AG04449 (cell line): ENCODE results near the gene SERPINA4.

Experiments used
- CTCF ChIA-PET: fragments of 350-600 bp; formaldehyde crosslinking; extraction: SDS; loops from one replicate; lab custom pipeline; 2021; ENCODE audit warnings: antibody characterized with exemption; lab: Yijun Ruan, JAX
- POLR2A ChIA-PET: fragments of 400-600, 350-600 bp; formaldehyde crosslinking; extraction: SDS; loops from one replicate; lab custom pipeline; 2020; ENCODE audit warnings: antibody characterized with exemption, inconsistent platforms; lab: Yijun Ruan, JAX
- DNase-seq: peaks from one replicate; pipeline ENCODE4 v3.0.0-alpha.2; 2010; ENCODE audit warnings: low read depth, low spot score
- H3K4me3 ChIP-seq: 2 replicates; pipeline ENCODE4 v1.5.1; 2011; ENCODE audit warnings: low read depth, mild to moderate bottlenecking, control low read depth, low read length
- CTCF ChIP-seq: IDR thresholded peaks from one replicate; pipeline ENCODE4 v1.5.1; 2011; ENCODE audit warnings: mild to moderate bottlenecking, moderate library complexity, low read length, control low read depth, inconsistent platforms; ENCODE audit not compliant: insufficient read depth; ENCODE audit errors: missing control alignments

SERPINA4 gene

GRCh38 chr14:94541234-94541975, 19.8 kb upstream of the SERPINA4 start:
- ChIA-PET POLR2A (interaction anchor here (1.1 kb wide), 1 partner anchor 61 kb away, joined by 4 read pairs; no protein-coding TSS in a partner anchor), CTCF (interaction anchor here (0.7 to 11.6 kb wide), 9 partner anchors 10 to 891 kb away, joined by 3 to 111 read pairs (median 4); no protein-coding TSS in a partner anchor)
- no peak for DNase-seq
- no peak for TF ChIP-seq CTCF
- no peak overlapping the region for H3K4me3 ChIP-seq

GRCh38 chr14:94542111-94542810, 19.0 kb upstream of the SERPINA4 start:
- ChIA-PET CTCF (interaction anchor here (0.7 to 11.6 kb wide), 7 partner anchors 9 to 409 kb away, joined by 3 to 111 read pairs (median 4); no protein-coding TSS in a partner anchor), POLR2A (no interaction called here)
- no peak overlapping the region for H3K4me3 ChIP-seq
- DNase-seq: peak; percentile 9
- TF ChIP-seq CTCF: no peak

GRCh38 chr14:94542811-94543440, 18.3 kb upstream of the SERPINA4 start:
- no peak overlapping the region for H3K4me3 ChIP-seq
- no peak for DNase-seq
- POLR2A ChIA-PET: no interaction called here
- CTCF ChIA-PET: interaction anchor here (0.8 to 11.6 kb wide), 6 partner anchors 9 to 410 kb away, joined by 3 to 111 read pairs (median 6); no protein-coding TSS in a partner anchor
- no peak for TF ChIP-seq CTCF

- no peak for DNase-seq
- ChIA-PET CTCF (interaction anchor here (0.8 to 11.6 kb wide), 3 partner anchors 8 to 110 kb away, joined by 3 to 111 read pairs (median 8); no protein-coding TSS in a partner anchor), POLR2A (no interaction called here)
- no peak overlapping the region for H3K4me3 ChIP-seq
- no peak for TF ChIP-seq CTCF
These were observed 17.7 kb upstream of the SERPINA4 start for GRCh38 chr14:94543449-94544124.

- TF ChIP-seq CTCF: no peak
- DNase-seq: no peak
- H3K4me3 ChIP-seq: no peak overlapping the region
- CTCF ChIA-PET: no interaction called here
- POLR2A ChIA-PET: no interaction called here
These were observed 16.5 kb upstream of the SERPINA4 start for GRCh38 chr14:94544726-94545125.
